Stimulated activated CD4-positive, alpha-beta T cell treated with anti-CD3 and anti-CD28 coated beads, TNF-alpha, amount 100 ng/mL, for 24 hours (primary cell): ENCODE measurements around the gene CTH.
"Not testable (repeated sequence)": the region's sequence is repeated elsewhere in the genome, so short reads cannot be mapped to it uniquely, and the experiment has no call there.

ENCODE experiments used
- DNase-seq, 3 experiments: peaks; one replicate each; pipeline ENCODE4 v3.0.0-alpha.2; 2020; ENCODE audit warnings: low read depth in 3 of 3

Gene CTH

DNA sequence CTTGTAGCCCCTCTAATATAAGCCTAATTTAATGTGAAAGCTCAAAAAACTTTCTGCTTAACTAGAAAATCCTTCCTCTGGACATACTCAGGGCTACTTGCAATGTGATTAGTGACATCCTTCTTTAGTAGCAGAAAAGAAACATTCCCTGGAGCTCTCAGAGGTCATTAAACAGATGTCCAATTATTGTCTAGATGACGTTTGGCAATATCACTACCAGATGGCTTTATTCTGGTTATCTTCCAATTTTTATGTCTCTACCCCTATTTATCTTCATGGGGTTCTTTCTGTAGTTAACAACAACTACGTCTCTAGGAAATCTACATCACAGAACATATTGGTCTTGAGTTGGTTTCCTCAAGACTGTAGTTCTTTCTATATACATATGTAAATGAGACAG, 44.2 kb downstream of the CTH start:
- DNase-seq, result no peak

- no peak for DNase-seq
Measured at GRCh38 chr1:70458131-70458530, 47.1 kb downstream of the CTH start.

GRCh38 chr1:70459496-70460225, 48.6 kb downstream of the CTH start:
- DNase-seq, result no peak

- DNase-seq, result not testable (repeated sequence)
Measured at GRCh38 chr1:70460740-70461713, 50.0 kb downstream of the CTH start.

DNA sequence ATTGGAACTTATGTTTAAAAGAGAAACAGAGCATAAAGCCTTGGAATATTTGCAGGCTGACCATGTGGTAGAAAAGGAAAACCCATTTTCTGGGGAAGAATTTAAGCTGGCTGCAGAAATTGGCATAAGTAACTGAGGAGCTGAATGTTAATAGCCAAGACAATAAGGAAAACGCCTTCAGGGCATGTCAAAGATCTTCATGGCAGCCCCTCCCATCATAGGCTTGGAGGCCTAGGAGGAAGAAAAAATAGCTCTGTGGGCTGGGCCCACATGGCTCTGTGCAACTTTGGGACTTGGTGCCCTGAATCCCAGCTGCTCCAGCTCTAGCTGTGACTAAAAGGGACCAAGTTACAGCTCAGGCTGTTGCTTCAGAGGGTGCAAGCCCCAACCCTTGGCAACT, 51.5 kb downstream of the CTH start:
- DNase-seq, result no peak

- no peak for DNase-seq
Measured at GRCh38 chr1:70465911-70466310, 54.8 kb downstream of the CTH start.

- DNase-seq, result no peak
Measured at GRCh38 chr1:70467531-70467930, 56.5 kb downstream of the CTH start.

DNA sequence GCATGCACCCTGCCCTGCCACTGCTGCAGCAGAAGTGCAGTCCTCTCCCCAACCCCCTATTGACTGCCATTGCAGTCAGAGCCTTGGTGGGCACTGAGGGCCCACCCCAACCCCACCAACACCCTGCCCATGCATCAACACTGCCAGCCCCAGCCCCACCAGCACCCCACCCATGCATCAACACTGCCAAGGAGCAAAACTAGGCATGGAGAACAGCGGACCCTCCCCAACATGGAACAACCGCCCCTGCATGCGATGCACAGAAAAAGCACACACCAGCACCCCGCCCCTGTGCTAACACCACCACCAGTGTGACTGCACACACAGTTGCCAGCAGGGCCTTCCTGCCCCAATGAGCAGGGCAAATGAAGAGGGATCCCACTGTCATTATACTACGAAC, 57.1 kb downstream of the CTH start:
- no peak for DNase-seq

- DNase-seq, result not testable (repeated sequence)
Measured at GRCh38 chr1:70469184-70469583, 58.1 kb downstream of the CTH start.

DNA sequence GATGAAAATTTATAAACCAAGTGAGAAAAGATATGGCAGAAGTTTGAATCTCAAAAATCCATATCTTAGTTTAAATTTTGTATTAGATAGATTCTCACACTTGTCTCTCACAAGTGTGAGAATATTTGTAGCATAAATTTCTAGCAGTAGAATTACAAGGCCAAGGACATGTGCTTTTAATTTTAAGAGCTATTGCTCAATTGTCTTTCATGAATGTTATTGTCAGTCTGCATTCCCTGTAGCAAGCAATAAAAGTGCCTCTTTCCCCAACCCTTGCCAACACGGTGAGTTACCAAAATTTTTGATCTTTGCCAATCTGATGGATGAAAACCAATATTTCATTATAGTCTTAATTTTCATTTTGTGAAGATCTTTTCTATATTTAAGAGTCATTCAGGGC, 64.0 kb downstream of the CTH start:
- DNase-seq, result no peak

- DNase-seq, result no peak
Measured at GRCh38 chr1:70477090-70477489, 66.0 kb downstream of the CTH start.

DNA sequence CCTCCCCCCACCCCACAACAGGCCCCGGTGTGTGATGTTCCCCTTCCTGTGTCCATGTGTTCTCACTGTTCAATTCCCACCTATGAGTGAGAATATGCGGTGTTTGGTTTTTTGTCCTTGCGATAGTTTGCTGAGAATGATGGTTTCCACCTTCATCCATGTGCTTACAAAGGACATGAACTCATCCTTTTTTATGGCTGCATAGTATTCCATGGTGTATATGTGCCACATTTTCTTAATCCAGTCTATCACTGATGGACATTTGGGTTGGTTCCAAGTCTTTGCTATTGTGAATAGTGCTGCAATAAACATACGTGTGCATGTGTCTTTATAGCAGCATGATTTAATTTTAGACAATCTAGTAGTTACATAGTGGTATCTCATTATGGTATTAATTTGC, 66.8 kb downstream of the CTH start:
- not testable (repeated sequence) for DNase-seq

GRCh38 chr1:70483342-70483741, 72.3 kb downstream of the CTH start:
- no peak for DNase-seq

- DNase-seq, result no peak
Measured at GRCh38 chr1:70485624-70486023, 74.6 kb downstream of the CTH start.

GRCh38 chr1:70486676-70487458, 75.8 kb downstream of the CTH start:
- no peak for DNase-seq

DNA sequence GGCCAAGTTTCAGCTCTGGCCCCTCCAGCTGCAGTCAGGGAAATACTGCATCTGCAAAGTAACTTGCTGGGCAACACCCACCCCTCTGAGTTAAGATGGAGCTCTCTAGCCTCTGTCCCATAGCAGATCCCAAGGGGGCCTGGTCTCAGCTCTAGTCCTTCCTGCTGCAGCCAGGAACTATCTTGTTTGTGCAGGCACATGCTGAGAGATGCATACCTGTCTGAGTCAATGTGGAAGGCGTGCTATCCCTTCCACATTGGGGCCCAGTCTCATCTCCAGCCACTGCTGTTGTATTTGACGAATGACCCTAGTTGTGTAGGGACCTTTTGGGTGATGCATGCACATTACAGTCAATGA, 76.4 kb downstream of the CTH start:
- DNase-seq, result no peak

GRCh38 chr1:70487910-70488665, 77.0 kb downstream of the CTH start:
- DNase-seq, result no peak
